NCI-H748 (cell line): Measurements from ENCODE around the gene TBC1D14.

Source experiments
- DNase-seq: peaks from one replicate; lab custom pipeline; 2025; ENCODE audit not compliant: unreplicated experiment; lab: John Stamatoyannopoulos, UW

TBC1D14 gene

DNA sequence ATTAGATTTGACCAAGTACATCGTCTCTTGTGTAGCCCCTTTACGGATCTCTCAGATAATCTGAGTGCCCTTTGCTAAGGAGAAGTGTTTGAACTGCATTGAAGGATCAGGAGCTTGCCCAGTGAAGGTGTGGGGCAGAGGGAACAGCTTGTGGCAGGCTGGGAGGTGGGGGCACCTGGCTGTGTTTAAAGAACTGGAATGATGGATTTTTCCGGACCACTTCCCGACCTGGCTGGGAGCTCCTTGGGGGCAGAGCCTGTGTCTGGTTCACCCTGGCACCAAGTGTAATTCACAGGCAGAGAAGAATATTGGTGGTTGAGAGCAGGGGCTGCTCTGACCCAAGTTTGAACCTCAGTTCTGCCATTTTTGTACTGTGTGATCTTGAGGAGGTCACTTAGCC lies 18.5 kb downstream of the TBC1D14 start:
- no peak for DNase-seq

DNA sequence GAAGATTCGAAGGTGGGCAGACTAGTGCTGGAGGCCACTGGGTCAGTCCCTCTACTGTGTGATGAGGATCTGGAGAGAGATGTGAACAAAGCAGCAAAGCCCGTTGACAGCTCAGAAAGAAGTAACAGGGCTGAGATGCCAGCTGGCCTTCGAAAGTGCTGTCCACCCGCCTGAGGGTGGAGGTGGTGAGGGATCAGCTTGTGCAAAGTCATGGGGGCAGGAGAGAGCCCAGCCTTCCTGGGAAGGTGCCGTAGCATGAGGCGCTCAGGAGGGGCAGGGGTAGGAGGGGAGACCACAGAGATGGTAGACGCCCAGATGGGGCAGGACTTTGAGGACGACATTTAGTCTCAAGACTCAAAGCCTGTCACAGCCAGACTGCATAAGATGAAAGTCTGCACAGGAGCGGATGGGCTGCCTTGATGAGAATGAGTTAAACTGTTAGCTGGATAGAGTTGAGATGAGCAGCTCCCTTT lies 19.7 kb downstream of the TBC1D14 start:
- DNase-seq, result no peak

DNA sequence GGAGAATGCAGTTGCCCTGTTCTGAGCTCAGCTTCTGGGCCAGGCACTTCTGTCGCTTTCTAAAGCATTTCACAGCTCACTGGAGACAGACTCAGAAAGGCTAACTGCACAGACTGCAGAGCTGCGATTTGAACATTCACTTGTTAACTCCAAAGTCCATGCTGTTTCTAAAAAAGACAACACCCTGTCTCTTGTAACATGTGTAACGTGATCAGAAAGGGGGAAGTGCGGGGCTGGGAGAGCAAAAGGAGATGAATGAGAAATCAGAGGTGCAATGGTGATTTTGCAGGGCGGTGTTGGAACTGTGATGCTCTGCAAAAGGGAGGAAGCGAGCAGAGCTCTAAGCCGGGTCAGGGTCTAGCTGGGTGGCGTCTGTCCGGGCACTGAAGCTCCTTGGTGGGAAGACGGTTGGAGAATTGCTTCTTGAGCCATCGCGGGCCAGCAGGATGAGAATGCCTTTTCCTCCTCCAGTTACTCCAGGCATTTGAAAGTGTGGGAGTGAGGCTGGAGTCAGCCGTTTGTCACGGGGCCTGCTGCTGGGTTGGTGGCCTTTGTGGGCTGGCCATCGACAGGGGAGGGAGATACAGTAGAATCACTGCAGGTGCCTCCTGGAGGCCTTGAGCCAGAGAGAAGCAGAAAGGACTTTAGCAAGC lies 20.3 kb downstream of the TBC1D14 start:
- DNase-seq, result no peak

DNA sequence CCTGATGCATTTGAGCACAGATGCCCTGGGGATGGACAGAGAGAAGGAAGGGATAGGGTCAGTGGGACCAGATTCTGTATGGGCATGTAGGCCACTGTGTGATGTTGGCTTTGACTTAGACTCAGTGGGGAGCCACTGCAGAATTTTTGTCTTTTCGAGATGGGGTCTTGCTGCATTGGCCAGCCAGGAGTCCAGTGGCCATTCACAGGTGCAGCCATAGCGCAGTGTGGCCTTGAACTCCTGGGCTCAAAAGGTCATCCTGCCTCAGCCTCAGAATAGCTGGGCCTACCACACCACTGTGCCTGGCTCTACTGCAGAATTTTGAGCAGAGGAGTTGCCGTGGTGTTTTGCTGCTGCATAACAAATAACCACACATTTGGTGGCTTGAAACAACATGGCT lies 22.8 kb downstream of the TBC1D14 start:
- DNase-seq, result no peak

DNA sequence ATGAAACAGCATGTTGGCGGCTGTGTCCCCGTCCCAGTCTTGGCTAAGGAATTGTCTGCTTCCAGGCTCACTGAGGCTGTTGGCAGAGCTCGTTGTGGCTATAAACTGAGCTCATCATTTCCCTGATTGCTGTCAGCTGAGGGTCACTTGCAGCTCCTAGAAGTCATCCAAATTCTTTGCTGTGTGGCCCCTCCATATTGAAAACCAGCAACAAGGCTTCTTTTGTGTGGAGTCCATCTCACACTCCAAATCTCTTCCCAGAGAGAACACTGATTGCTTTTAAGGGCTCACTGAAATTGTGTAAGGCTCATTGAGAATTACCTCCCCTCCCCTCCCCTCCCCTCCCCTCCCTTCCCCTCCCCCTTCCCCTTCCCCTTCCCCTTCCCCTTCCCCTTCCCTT lies 23.3 kb downstream of the TBC1D14 start:
- no peak for DNase-seq

DNA sequence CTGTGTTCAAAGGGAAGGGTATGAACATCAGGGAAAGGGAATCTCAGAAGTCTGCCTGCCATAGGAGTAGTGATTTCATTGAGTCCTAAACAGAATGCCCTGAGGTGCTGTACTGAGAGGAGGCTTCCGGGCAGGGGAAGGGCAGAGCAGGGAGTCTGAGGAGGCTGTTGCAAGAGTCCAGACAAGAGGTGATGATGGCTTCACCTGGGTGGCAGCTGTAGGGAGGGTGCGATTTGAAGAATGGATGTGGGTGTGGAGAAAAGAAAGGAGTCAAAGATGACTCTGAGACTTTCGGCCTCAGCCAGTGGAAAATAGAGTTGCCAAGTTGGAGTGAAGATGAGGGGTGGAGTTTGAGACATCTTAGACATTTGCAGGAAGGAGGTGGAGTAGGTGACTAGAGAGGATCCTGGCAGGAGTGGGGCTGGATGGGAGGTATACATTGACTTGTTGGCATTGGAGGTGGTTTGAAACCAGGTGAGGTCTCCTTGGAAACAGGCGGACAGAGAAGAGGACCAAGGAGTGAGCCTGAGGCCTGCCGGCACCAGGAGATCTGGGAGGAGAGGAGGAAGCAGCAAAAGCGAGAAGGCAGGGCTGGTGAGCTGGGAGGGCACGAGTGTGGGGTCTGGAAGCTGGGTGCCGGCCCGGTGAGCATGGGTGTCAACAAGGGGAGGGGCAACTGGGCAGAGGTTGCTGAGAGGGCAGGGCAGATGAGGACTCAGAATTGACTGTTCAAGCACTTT lies 24.2 kb downstream of the TBC1D14 start:
- no peak for DNase-seq

DNA sequence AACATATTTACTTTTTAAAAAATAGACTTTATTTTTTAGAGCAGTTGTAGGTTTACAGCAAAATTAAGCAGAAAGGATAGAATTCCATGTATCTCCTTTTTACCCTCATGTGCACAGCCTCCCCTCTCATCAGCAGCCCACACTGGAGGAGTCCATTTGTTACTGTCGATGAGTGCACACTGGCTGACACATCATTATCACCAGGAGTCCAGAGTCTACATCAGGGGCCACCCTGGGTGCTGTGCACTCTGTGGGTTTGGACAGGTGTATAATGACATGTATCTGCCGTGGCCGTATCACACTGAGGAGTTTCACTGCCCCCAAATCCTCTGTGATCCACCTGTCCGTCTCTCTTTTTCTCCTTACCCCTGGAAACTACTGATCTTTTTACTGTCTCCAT lies 26.3 kb downstream of the TBC1D14 start:
- no peak for DNase-seq

DNA sequence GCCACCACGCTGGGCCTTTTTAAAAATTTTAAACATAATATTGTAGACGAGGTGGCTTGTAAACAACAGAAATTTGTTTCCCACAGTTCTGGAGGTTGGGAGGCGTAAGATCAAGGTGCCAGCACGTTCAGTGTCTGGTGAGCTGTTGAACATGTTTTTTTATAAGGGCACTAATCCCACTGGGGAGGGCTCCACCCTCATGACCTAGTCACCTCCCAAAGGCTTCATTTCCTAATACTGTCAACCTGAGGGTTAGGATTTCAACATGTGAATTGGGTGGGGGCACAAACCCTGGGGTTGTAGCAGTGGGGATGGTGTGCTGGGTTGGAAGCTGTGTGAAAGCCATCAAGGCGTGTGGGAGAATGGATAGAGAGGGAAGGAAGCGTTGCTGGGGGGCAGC lies 27.6 kb downstream of the TBC1D14 start:
- no peak for DNase-seq

DNA sequence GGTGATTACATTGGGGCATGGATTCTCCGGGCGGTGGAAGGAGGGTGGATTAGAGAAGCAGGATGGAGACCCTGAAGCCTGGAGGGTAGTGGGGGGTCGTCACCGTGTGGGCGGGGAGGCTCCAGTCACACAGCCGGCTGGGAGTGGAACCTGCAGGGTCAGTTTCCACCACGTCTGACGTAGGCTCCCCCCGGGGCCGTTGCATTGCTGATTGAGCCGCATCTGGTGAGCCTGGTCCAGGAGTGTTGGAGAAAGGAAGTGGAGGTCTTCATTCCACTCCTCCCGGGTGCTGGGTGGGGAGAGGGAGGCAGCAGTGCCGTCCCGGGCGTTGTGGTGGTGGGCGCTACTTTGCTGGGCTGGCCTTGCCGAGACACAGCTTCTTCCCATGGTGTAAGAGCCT lies 28.1 kb downstream of the TBC1D14 start:
- DNase-seq, result no peak

DNA sequence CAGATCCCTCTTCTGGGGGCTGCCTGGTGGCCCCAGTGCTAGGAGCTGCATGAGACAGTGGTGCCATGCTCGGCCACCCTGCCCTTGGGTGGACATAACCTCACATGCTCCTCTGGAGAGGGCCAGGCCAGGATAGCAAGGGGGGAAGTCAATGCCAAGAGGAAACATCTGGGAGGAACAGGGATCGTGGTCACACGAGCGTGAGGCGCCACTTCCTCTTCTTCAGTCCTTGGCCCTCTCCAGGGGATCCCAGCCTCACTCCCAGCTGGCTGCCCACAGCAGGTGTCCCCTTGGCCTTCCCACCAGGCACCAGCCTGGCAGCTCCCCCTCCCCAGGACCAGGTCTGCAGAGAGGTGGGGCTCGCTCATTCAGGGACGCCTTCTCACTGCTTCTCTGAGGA lies 28.6 kb downstream of the TBC1D14 start:
- no peak for DNase-seq

DNA sequence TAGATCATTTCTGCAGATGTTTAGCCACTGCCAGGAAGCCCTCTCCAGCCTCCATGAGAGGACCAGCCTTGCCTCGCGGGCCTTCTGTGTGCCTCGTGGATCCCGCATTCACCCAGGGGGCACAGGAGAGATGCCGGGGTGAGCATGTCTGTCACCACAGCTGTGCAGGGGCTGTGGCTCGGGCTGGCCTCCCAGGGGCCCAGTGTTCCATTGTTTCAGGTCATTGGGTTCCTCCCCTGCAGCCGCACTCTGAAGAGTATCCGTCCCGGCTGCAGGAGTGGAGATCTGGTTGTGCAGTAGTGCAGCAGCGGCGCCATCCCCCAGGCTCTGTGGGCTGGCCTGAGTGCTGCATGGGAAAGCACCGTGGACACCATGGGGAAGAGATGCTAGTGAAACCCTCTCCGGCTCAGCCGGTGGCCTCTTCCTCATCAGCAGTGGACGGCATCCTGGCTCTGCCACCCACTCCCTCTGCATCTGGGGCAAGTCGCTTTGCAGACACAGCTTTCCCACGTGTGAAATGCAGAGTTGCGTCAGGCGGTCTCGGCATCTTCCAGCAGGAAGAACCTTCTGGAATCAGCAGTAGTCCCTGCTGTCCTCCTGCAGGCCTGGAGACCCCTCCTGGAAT lies 29.1 kb downstream of the TBC1D14 start:
- no peak for DNase-seq

DNA sequence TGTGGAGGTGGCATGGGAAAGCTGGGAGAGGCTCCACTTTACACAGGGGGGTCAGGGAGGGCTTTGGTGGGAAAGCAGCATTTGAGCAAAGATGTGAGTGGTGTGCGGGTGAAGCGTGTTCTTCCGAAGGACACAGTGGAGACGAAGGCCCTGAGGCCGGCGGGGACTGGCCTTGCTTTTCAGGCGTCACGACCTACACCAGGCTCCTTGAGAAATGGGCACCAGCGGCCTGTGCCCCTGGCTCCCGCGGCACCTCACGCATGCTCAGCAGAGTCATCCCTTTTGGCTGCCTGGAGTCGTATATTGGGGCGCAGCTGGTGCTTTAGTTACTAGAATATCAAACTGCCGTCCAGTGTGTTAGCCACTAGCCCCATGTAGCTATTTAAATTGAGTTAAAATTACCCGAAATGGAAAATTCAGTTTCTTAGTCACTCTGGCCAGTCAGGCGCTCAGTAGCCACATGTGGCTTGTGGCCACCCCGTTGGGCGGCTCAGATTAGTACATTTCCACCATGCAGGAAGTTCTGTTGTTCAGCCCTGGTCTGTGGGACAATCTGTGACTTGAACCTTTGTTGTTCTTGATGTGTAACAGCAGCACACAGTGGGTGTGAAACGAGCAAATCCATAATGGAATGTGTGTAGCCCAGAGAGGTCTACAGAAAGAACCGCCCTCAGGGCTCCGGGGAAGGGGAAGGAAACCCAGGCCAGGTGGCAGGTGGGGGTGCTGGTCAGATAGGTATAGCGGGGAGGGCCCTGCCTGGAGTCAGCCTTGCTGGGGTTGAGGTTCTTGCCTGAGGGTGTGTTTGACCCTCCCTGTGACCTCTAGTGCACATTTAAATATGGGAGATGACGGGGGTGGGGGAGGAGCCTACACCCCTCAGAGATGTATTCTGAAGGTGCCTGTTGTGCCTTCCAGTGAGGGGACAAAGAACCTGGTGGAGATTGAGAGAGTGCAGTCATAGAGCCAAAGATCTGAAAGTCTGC lies 30.4 kb downstream of the TBC1D14 start:
- DNase-seq, result no peak

DNA sequence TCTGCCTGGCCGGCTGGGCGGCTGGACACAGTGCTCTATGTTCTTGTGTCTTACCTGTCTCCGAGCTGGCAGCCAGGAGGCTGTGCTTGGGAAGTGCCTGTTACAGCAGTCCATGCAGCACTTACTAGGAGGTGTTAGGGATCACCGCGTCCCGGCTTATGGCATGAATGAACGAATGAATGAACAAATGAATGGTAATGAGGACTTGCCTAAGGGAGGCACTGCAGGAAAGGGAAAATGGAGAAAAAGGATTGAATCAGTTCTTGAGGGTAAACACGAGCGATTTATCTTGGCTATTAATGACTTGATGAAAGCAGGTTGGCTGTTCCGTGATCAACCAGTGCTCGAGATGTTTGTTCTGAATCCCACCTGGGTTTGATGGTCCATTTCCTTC lies 31.1 kb downstream of the TBC1D14 start:
- DNase-seq, result no peak

DNA sequence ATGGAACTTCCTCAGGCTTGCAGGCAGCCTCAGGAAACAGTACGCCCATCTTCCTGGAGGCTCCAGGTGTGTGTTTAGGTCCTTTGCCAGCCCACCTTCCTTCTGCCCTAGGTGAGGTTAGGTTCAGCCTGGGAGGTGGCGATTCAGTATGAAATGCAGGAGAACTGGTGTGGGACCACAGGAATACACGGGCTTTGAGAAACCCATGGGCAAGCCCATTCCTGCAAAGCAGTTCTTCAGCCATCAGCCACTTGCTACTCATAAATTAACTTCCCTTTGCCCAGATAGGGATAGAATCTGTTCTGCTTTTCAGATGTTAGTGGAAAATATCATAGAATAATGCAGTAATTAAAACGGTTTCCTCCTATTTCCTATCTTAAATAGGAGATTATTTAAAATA lies 32.2 kb downstream of the TBC1D14 start:
- no peak for DNase-seq

DNA sequence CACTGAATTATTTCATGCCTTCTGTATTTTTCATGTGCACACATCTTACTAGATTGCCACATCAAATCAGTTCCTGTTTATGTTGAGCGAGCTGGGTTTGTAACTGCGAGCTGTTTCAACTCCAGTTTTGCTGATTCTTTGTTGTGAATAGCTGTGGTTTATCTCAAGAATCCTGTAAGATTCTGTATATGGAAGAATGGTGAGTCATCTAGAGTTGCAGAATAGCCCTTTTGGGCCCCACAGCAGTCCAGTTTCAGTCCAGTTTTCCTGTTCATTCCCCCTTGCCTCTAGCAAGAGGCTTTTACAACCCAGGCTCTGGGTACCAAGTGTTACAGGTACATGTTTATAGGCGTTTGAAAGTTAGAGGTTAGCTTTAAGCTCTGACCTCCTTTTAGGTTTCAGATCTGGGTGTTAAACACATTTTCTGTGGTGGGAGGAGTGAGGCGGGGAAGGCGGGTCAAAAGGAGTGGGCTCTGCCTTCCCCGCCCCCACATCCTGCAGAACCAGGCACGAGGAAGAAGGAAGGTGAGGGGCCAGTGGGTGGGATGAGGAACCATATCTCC lies 32.7 kb downstream of the TBC1D14 start:
- DNase-seq, result no peak

DNA sequence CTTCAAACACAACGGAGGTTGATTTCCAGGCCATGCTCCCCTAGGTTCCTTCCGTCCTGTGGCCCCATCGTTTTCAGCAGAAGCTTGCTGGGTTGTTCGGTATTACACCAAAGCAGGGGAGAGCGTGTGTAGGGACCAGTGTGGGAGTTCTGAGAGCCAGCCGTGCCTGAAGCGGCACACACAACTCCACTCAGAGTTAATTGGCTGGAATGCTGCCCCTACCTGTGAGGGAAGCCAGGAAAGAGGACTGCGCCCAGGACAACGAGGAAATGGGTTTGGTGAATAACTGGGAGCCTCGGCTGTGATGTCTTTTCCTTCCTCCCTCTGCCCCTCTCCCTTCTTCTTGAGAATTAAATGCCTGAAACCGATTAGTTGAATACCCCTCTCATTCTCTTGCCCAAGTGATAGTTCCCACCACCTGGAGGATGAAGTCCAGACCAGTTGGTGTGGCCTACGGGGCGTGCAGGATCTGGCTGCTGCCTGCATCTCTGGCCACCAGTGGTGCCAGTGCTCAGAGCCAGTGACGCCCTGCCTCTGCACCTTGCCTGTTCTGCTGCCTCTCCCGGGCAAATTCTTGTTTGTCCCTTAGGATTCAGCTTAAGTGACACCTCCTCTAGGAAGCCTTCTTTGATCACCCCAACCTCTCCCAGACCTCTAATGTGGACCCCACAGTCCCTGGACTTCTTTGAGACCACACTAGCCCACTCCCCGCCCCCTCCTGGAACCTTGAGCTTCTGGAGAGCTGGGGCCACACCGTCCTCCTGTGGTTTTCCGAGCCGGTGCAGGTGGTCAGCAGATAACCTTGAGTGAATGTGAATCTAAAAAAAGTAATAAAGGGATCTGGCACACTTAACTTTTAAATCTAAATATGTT lies 33.6 kb downstream of the TBC1D14 start:
- no peak for DNase-seq

DNA sequence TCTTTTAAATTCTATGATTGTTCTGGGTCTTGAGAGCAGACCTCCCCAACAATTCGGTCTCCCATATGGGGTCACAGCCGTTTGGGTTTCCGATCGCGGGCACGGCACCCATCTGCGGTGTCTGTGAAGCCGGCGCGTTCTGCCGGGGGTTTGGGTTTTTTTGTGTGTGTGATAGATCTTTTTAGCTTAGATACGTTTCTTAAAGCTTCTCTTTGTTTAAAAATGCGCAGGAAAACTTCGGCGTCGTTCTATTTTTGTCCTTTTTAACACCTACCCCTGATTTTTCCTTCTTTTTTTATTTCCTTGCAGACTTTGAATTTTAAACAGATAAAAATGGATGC lies 34.2 kb downstream of the TBC1D14 start:
- DNase-seq, result no peak

DNA sequence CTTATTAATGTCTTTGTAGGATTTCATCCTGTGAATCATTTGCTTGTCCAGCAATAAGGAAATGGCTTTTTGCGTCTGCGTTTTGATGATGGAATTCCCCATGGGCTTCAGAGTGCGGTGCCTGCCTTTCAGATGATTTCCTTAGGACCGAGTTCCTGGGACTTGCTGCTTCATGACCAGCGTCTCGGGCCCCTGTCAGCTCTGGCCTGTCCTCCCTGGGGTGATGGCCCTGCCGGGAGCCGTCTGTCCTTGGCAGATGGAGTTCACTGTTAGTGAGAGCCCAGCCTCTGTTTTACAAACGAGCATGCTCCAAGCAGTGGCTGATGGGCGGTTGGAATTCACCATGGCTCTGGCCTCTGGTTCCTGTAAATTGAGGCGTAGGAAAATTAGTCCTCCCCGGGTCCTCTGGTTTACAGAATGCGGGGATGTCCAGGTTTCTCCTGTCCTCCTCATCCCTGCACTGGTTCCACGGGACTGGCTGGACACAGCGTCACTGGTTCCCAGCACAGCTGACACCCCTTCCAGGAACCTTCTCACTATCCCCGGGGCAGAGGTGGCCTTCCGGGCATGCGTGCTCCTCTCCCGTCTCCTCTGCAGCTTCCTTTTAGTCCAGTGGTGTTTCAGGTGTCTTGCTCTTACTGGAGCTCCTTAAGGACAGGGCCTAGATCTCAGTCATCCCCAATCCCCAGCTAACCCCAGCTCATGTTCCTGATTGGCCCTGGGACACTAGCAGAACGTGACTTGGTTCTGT lies 34.9 kb downstream of the TBC1D14 start:
- no peak for DNase-seq

DNA sequence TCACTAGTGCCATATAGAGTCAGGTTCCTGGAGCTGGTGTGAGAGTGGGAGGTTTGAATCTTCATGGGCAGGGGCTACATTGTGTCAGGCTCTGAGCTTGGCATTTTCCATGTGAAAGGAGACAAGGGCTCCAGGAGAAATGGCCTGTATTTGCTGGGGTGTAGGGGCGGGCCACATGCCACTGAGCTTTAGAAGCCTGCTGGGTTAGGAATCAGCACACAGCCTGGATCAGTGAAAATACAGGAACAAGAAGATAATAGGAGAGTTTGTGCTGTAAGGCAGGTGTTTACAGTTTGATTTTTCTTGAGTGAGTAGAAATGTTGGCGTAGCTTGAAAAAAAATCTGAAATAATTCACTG lies 35.4 kb downstream of the TBC1D14 start:
- no peak for DNase-seq
